ENCODE measurements around the gene TAB2.

Gene TAB2

GRCh38 chr6:149368065-149368464, 50.6 kb downstream of the TAB2 start:
- no peak for DNase-seq (ENCODE audit: low read depth, low spot score)

DNA sequence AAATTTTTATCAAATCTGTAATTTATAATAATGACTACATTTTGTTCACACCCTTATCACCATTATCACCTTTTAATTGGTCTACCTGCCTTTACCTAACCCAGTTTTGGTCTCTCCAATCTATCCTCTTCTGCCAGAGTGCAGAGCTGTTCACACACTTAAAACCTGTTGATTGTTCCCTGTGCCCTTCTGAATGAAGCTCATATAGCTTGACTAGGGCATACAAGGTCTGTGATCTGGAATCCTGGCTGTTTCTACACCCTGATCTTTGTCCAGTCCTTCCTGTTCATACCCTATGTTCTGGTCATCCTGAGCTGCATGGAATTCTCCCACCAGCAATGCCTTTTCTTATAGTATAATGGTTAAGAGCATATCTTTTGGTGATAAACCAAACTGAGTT, 53.6 kb downstream of the TAB2 start:
- no peak for DNase-seq (ENCODE audit: low read depth, low spot score)

DNA sequence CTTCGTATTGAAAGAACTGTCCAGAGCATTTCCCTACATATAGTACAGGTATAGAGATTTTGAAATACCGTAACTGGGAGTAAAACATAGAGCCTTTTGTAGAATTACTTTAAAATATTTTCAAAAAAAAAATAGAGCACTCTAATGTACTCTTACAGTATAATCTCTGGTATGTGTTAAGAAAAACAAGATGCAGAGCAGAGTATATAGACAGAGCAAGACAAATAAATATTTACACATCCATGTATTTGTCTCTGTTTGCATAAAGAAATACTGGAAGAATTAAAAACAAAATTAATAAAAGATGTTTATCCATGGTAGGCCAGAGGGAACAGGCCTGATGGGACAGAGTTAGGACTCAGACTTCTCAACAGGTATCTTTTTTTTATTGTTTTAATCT, 54.5 kb downstream of the TAB2 start:
- DNase-seq (ENCODE audit: low read depth, low spot score) = no peak

DNA sequence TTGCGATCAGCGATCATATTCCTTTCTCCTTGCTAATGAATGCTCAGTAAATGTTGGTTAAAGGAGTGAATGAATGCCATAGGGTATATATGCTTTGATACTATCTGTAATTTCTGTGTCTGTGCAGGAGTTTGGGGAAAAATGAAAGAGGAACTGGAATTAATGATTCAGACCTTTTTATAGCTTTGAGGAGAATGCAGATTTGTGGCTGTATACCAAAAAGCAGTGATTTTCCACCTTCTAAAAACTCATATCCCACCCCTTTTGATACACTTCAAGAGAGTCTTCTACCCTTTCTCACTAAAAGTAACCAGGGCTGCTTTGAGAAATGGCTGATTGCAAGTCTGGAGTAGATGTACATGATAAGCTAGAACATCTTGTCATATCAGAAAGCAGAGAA, 56.0 kb downstream of the TAB2 start:
- DNase-seq (ENCODE audit: low read depth, low spot score) = no peak

- no peak for DNase-seq (ENCODE audit: low read depth, low spot score)
Observed at GRCh38 chr6:149379977-149380376, 62.5 kb downstream of the TAB2 start.

DNA sequence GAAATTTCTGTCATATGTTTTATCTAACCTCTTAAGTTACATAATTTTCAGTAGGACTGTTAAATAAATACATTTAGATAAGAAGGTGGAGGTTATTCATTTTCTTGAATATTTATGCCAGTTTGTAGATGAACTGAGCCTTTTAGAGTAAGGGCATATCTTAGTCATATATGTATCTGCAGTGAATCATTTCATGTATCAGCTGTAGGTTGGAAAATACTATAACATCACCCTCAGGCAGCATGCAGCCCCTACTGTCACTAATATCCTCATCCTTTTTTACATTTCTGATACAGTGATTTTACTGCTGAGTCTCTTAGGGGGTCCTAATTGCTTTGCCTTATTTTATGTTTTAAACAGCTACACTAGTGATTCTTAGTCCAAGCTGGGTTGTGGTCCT, 63.0 kb downstream of the TAB2 start:
- no peak for DNase-seq (ENCODE audit: low read depth, low spot score)

DNA sequence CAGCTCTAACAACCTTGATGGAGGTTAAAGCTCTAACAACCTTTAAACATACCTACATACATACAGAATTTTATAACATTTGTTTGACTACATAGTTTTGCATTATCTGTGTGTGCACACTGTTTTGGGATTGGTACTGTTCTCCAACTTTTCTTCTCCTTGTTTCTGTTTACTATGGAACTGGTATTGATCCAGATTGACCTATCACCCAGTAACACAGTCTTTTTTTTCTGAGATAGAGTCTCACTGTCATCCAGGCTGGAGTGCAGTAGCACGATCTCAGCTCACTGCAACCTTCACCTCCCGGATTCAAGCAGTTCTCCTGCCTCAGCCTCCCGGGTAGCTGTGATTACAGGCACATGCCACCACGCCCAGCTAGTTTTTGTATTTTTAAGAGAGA, 65.9 kb downstream of the TAB2 start:
- DNase-seq (ENCODE audit: low read depth, low spot score) = no peak

DNA sequence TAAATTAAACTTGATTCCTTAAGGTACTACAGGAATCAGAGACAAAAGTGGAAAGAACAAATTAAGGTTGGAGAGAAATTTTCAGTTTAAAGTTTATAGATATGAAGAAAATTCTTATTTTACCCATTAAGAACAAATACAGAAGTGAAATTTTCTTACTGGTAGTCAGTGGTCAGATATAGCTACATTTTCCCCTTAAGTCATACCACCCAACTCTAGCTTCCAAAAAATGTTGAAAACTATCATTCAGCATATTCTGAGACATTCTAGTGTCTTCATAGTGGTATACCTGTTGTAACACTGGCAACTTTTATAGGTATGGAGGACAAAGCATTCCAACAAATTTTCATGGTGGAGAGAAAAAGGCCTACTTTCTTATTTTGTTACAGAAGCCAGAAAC, 67.0 kb downstream of the TAB2 start:
- DNase-seq (ENCODE audit: low read depth, low spot score) = no peak

- DNase-seq (ENCODE audit: low read depth, low spot score) = no peak
Observed at GRCh38 chr6:149385998-149386646, 68.6 kb downstream of the TAB2 start.

DNA sequence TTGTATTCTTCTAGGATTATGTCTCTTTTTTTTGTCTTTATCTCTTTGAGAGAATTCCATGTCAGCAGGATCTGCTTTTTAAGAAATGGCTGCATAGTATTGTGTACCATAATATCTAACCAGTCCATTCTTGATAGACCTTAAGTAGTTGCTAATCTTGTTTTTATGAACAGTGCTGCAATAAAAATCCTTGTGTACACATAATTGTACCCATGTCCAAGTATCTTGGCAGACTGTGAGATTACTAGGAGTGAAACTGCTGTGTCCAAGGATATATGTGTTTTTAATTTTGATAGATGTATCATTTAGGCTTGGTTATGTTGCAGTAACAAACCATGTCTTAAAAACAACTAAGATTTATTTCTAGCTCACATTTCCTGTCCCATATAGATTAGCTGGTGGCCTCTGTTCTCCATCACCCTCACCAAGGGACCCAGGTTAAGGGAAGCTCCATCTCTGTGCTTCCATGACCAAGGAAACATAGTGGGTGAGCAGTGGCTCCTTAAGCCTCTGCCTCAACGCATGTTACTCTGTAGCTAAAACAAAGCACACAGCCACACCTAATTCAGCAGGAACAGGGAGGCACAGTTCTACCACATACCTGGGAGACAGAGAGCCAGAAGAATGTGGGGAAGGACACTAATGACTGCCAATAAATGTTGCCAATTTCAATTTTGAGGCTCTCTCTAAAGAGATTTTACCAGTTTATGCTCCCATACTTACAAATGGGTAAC, 70.4 kb downstream of the TAB2 start:
- DNase-seq (ENCODE audit: low read depth, low spot score) = no peak

- DNase-seq (ENCODE audit: low read depth, low spot score) = no peak
Observed at GRCh38 chr6:149389509-149390297, 72.2 kb downstream of the TAB2 start.

DNA sequence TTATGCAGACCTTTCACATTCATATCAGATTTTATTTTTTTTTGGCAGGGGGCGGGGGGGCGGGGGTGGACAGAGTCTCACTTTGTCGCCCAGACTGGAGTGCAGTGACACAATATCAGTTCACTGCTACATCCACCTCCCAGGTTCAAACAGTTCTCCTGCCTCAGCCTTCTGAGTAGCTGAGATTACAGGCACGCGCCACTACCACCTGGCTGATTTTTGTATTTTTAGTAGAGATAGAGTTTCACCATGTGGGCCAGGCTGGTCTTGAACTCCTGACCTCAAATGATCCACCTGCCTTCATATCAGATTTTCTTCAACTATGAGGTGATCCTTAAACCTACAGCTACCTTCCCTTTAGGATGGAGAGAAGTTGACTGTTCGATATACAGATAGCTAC, 74.6 kb downstream of the TAB2 start:
- no peak for DNase-seq (ENCODE audit: low read depth, low spot score)

- DNase-seq (ENCODE audit: low read depth, low spot score) = no peak
Observed at GRCh38 chr6:149392535-149392934, 75.0 kb downstream of the TAB2 start.

DNA sequence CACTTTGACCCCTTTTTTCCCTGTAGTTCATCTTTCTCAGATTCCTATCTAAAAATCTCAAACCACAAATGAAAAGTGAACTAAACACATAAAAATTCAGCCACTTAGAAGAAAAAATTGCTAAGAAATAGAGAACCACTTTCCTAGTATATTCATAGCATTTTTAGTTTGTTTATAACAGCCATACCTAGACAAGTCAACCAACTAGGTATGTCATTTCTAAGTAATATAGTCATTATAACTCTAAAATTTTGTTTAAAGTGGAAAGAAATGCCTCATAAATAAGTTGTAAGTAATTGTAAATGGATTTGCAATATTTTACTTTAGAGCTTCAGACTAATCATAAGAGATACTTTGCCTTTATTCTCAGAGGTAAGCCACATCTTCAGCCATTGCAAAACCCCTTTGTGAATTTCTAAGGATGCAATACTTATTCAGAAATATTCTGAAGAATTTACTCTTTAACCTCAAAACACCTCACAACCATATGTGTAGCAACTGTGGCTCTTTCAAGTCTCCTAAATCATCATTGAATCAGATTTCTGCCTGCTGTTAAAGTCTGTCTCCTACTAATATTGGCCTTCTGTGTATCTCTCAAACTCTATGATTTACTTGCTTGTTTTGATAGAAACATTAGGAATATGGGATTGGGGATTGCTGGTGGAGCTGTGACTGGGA, 75.6 kb downstream of the TAB2 start:
- no peak for DNase-seq (ENCODE audit: low read depth, low spot score)

- no peak for DNase-seq (ENCODE audit: low read depth, low spot score)
Observed at GRCh38 chr6:149395185-149395584, 77.7 kb downstream of the TAB2 start.

GRCh38 chr6:149397384-149397783, 79.9 kb downstream of the TAB2 start:
- DNase-seq (ENCODE audit: low read depth, low spot score) = no peak

DNA sequence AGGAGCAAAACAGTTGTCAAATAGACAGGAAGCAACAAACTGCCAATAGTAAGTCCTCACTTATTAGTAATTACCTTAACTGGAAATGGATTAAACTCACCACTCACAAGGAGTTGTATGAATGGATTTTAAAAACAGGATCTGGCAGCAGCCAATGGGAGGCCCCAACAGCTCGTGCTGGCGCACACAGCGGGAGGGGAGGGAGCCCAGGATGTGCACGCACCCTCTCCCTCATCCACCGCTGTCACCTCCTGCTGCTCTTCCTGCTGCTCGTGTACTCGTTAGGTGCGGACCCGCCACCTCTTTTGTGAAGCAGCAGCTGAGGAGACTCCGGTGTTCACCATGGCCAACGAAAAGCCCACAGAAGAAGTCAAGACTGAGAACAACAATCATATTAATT, 82.5 kb downstream of the TAB2 start, which contains the start of gene SUMO4:
TSS of gene SUMO4 (plus strand) at position 213 of the 400 bp plus-strand sequence. CDS start at position 343, 130 bp downstream.
- DNase-seq (ENCODE audit: low read depth, low spot score) = no peak

- no peak for DNase-seq (ENCODE audit: low read depth, low spot score)
Observed at GRCh38 chr6:149403534-149403933, 86.0 kb downstream of the TAB2 start.

- no peak for DNase-seq (ENCODE audit: low read depth, low spot score)
Observed at GRCh38 chr6:149405823-149406765, 88.6 kb downstream of the TAB2 start.

- no peak for DNase-seq (ENCODE audit: low read depth, low spot score)
Observed at GRCh38 chr6:149409617-149410016, 92.1 kb downstream of the TAB2 start.

- DNase-seq (ENCODE audit: low read depth, low spot score) = no peak
Observed at GRCh38 chr6:149410557-149410956, 93.0 kb downstream of the TAB2 start.
